H9 (cell line): ENCODE data around the gene AK9. TPM values are rescaled to one million over a fixed set of nuclear protein-coding genes. Genes with fewer than 3 reads are reported as not detected.

Experiments used
- DNase-seq: peaks from one replicate; pipeline ENCODE4 v3.0.0-alpha.2; 2017
- H2AFZ ChIP-seq: one replicate; pipeline ENCODE4 v1.6.1; 2013; ENCODE audit warnings: mild to moderate bottlenecking, low read length, control low read depth, moderate library complexity
- H2AK5ac ChIP-seq: 2 replicates; pipeline ENCODE4 v1.6.1; 2013; ENCODE audit warnings: low read length, control low read depth, mixed read lengths; ENCODE audit not compliant: insufficient read length
- H2BK120ac ChIP-seq: one replicate; pipeline ENCODE4 v1.6.1; 2013; ENCODE audit warnings: low read depth, mild to moderate bottlenecking, low read length, control low read depth, inconsistent platforms; ENCODE audit not compliant: poor library complexity, severe bottlenecking
- H2BK12ac ChIP-seq: 2 replicates; pipeline ENCODE4 v1.6.1; 2013; ENCODE audit warnings: low read length, control low read depth, mixed read lengths, low read depth; ENCODE audit not compliant: insufficient read length
- H2BK15ac ChIP-seq: 2 replicates; pipeline ENCODE4 v1.6.1; 2013; ENCODE audit warnings: low read depth, low read length, control low read depth
- H2BK20ac ChIP-seq: one replicate; pipeline ENCODE4 v1.6.1; 2013; ENCODE audit warnings: low read depth, mild to moderate bottlenecking, low read length, control low read depth, inconsistent platforms; ENCODE audit not compliant: poor library complexity, severe bottlenecking
- H2BK5ac ChIP-seq: 2 replicates; pipeline ENCODE4 v1.6.1; 2013; ENCODE audit warnings: low read length, control low read depth, mixed read lengths; ENCODE audit not compliant: insufficient read length
- H3K14ac ChIP-seq: 2 replicates; pipeline ENCODE4 v1.6.1; 2013; ENCODE audit warnings: low read length, control low read depth; ENCODE audit not compliant: insufficient read depth
- H3K18ac ChIP-seq: 2 replicates; pipeline ENCODE4 v1.6.1; 2013; ENCODE audit warnings: low read depth, mild to moderate bottlenecking, mixed read lengths, low read length, control low read depth; ENCODE audit not compliant: insufficient read length
- H3K23ac ChIP-seq: 2 replicates; pipeline ENCODE4 v1.6.1; 2013; ENCODE audit warnings: low read length, control low read depth, mixed read lengths, low read depth; ENCODE audit not compliant: insufficient read length
- H3K23me2 ChIP-seq: 2 replicates; pipeline ENCODE4 v1.6.1; 2013; ENCODE audit warnings: low read depth, mild to moderate bottlenecking, mixed read lengths, low read length, control low read depth; ENCODE audit not compliant: insufficient read length, poor library complexity, severe bottlenecking
- H3K27ac ChIP-seq: 2 replicates; pipeline ENCODE4 v1.5.1; 2013; ENCODE audit warnings: low read length, control low read depth, mixed read lengths, low read depth; ENCODE audit not compliant: insufficient read length
- H3K27me3 ChIP-seq: 2 replicates; pipeline ENCODE4 v1.6.1; 2013; ENCODE audit warnings: low read length, control low read depth, inconsistent platforms; ENCODE audit not compliant: insufficient read depth
- H3K4ac ChIP-seq: 2 replicates; pipeline ENCODE4 v1.6.1; 2013; ENCODE audit warnings: low read depth, mild to moderate bottlenecking, control low read depth, inconsistent platforms, low read length, moderate library complexity
- H3K4me1 ChIP-seq: 2 replicates; pipeline ENCODE4 v1.6.1; 2013; ENCODE audit warnings: low read length, control low read depth, inconsistent platforms; ENCODE audit not compliant: insufficient read depth
- H3K4me2 ChIP-seq: 2 replicates; pipeline ENCODE4 v1.6.1; 2013; ENCODE audit warnings: low read length, control low read depth, mixed read lengths; ENCODE audit not compliant: insufficient read length, insufficient read depth
- H3K56ac ChIP-seq: 2 replicates; pipeline ENCODE4 v1.6.1; 2013; ENCODE audit warnings: low read depth, mild to moderate bottlenecking, mixed read lengths, low read length, control low read depth; ENCODE audit not compliant: insufficient read length
- H3K79me1 ChIP-seq: 2 replicates; pipeline ENCODE4 v1.6.1; 2013; ENCODE audit warnings: low read depth, mild to moderate bottlenecking, moderate library complexity, low read length, control low read depth, inconsistent platforms; ENCODE audit not compliant: insufficient read depth, poor library complexity, severe bottlenecking
- H3K79me2 ChIP-seq: 2 replicates; pipeline ENCODE4 v1.6.1; 2013; ENCODE audit warnings: low read length, control low read depth, inconsistent platforms; ENCODE audit not compliant: insufficient read depth
- H3K9ac ChIP-seq: 2 replicates; pipeline ENCODE4 v1.6.1; 2013; ENCODE audit warnings: low read length, control low read depth, mixed read lengths; ENCODE audit not compliant: insufficient read length; ENCODE audit errors: extremely low read depth
- H3K9me3 ChIP-seq: one replicate; pipeline ENCODE4 v1.6.1; 2013; ENCODE audit warnings: low read depth, low read length, inconsistent platforms; ENCODE audit not compliant: control insufficient read depth
- H3T11ph ChIP-seq: one replicate; pipeline ENCODE4 v1.6.1; 2013; ENCODE audit warnings: mild to moderate bottlenecking, low read length, control low read depth, inconsistent platforms
- H4K20me1 ChIP-seq: one replicate; pipeline ENCODE4 v1.6.1; 2013; ENCODE audit not compliant: control insufficient read depth, insufficient read length, insufficient read depth
- H4K5ac ChIP-seq: 2 replicates; pipeline ENCODE4 v1.6.1; 2013; ENCODE audit warnings: low read depth, mild to moderate bottlenecking, mixed read lengths, low read length, control low read depth; ENCODE audit not compliant: insufficient read length
- H4K8ac ChIP-seq: replicated peaks from 2 replicates; pipeline ENCODE4 v1.6.1; 2013; ENCODE audit warnings: low read length, control low read depth, mixed read lengths, low read depth; ENCODE audit not compliant: insufficient read length
- H4K91ac ChIP-seq: 2 replicates; pipeline ENCODE4 v1.6.1; 2013; ENCODE audit warnings: low read depth, mild to moderate bottlenecking, moderate library complexity, mixed read lengths, low read length, control low read depth; ENCODE audit not compliant: insufficient read length
- H3K27ac Mint-ChIP-seq, 3 experiments: 2 replicates in 2 of 3; 3 replicates in 1 of 3; pipeline ENCODE4 v1.8.0; 2020 to 2021; ENCODE audit warnings: mixed read lengths in 3 of 3, mild to moderate bottlenecking in 1 of 3, moderate library complexity in 1 of 3
- H3K27me3 Mint-ChIP-seq: 2 replicates; pipeline ENCODE4 v1.8.0; 2021; ENCODE audit warnings: low read depth, mild to moderate bottlenecking, moderate library complexity, mixed read lengths
- H3K36me3 Mint-ChIP-seq, 3 experiments: 2 replicates in 2 of 3; 3 replicates in 1 of 3; pipeline ENCODE4 v1.8.0; 2020 to 2021; ENCODE audit warnings: low read depth in 3 of 3, mixed read lengths in 3 of 3; ENCODE audit not compliant: insufficient read depth in 1 of 3
- H3K4me1 Mint-ChIP-seq, 2 experiments: 2 replicates each; pipeline ENCODE4 v1.8.0; 2020; ENCODE audit warnings: mixed read lengths in 2 of 2
- H3K4me3 Mint-ChIP-seq, 2 experiments: 2 replicates in 1 of 2; 3 replicates in 1 of 2; pipeline ENCODE4 v1.8.0; 2020 to 2021; ENCODE audit warnings: mild to moderate bottlenecking in 2 of 2, mixed read lengths in 2 of 2, moderate library complexity in 1 of 2
- H3K9me3 Mint-ChIP-seq, 2 experiments: 2 replicates in 1 of 2; 3 replicates in 1 of 2; pipeline ENCODE4 v1.8.0; 2020; ENCODE audit warnings: mild to moderate bottlenecking in 2 of 2, mixed read lengths in 2 of 2, moderate library complexity in 1 of 2
- WGBS: extraction: QIAGEN DNeasy Blood & Tissue Kit; methylation state at CpG from one replicate; pipeline ENCODE4 v1.1.7; 2013; ENCODE audit warnings: missing lambda C conversion rate, low lambda C conversion rate, mixed read lengths; ENCODE audit not compliant: insufficient read length; ENCODE audit errors: extremely low coverage; 5-methylcytosine and 5-hydroxymethylcytosine counted together
- total RNA-seq: library from RNA; stranded (reverse); gene quantifications from 2 replicates; pipeline ENCODE4 v1.2.1, GENCODE V29; 2021
- TF ChIP-seq, protein P1 (sequence below): fragments of 200-600 bp; sonication (generic); conservative IDR thresholded peaks from 3 replicates; pipeline ENCODE4 v1.8.0; 2021; ENCODE audit warnings: antibody characterized with exemption, mild to moderate bottlenecking

AK9 gene
- total RNA-seq, 1 experiment from 2014 or later: 2.3 TPM

DNA sequence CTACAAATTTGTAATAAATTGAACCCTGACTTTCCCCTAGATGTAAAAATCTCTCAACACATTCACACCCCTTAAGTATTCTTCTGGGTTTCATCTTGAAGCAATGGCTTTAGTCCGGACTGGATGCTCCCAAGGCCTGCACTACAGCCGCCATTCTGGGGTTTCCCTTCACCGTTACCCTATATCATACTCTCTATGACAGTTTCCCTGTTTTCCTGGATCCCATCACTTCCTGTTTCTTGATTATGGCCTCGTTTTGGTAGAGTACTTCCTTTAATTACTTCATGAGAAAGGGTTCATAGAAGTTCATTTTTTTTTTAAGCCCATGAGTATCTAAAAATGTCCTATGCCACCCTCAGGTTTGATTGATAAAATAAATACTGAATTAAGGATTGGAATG lies 11.8 kb upstream of the AK9 start:
- no peaks in the 10 kb centered on the region for H3K9me3 ChIP-seq
- no peak overlapping the region for H4K5ac ChIP-seq
- H4K8ac ChIP-seq: no peak overlapping the region
- H4K20me1 ChIP-seq: no peaks in the 10 kb centered on the region
- H3K79me1 ChIP-seq: no peaks in the 10 kb centered on the region
- Mint-ChIP-seq H3K27ac (peak overlapping the region in 2 of 3 experiments; percentile 1 to 20; a peak in 3 of 7 replicates), H3K4me3 (no peak overlapping the region), H3K36me3 (no peaks in the 10 kb centered on the region; a peak in 1 of 7 replicates), H3K4me1 (peaks cover 37 to 43% of the 10 kb centered on the region in 2 experiments), H3K27me3 (no peaks in the 10 kb centered on the region), H3K9me3 (no peaks in the 10 kb centered on the region)
- H3K4me2 ChIP-seq: no peak overlapping the region
- H3K18ac ChIP-seq: no peak overlapping the region
- H3K56ac ChIP-seq: no peak overlapping the region
- WGBS: no CpG with 5 or more reads among the region's 4 CpGs
- no peak overlapping the region for H2AFZ ChIP-seq
- 0 out of 2 replicates have a peak, but pooled peaks cover 1% of the 10 kb centered on the region for H3K79me2 ChIP-seq
- H3K4ac ChIP-seq: no peak overlapping the region
- no peak overlapping the region for H3K14ac ChIP-seq
- DNase-seq: no peak
- no peak overlapping the region for H2BK120ac ChIP-seq
- H4K91ac ChIP-seq: no peak overlapping the region
- H3K9ac ChIP-seq: no peak overlapping the region
- H2AK5ac ChIP-seq: no peak overlapping the region
- H3K27me3 ChIP-seq: no peaks in the 10 kb centered on the region
- no peak overlapping the region for H3K27ac ChIP-seq
- no peak overlapping the region for H2BK5ac ChIP-seq
- H2BK12ac ChIP-seq: no peak overlapping the region
- H3K4me1 ChIP-seq: peaks cover 4% of the 10 kb centered on the region
- H3K23me2 ChIP-seq: no peaks in the 10 kb centered on the region
- no peak overlapping the region for H2BK20ac ChIP-seq
- no peak overlapping the region for H3K23ac ChIP-seq
- H3T11ph ChIP-seq: no peak overlapping the region
- TF ChIP-seq, protein P1, sequence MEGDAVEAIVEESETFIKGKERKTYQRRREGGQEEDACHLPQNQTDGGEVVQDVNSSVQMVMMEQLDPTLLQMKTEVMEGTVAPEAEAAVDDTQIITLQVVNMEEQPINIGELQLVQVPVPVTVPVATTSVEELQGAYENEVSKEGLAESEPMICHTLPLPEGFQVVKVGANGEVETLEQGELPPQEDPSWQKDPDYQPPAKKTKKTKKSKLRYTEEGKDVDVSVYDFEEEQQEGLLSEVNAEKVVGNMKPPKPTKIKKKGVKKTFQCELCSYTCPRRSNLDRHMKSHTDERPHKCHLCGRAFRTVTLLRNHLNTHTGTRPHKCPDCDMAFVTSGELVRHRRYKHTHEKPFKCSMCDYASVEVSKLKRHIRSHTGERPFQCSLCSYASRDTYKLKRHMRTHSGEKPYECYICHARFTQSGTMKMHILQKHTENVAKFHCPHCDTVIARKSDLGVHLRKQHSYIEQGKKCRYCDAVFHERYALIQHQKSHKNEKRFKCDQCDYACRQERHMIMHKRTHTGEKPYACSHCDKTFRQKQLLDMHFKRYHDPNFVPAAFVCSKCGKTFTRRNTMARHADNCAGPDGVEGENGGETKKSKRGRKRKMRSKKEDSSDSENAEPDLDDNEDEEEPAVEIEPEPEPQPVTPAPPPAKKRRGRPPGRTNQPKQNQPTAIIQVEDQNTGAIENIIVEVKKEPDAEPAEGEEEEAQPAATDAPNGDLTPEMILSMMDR: no peak
- no peak overlapping the region for H2BK15ac ChIP-seq
